Hepatocyte (in vitro differentiated cells): ENCODE results near the gene NMU. TPM values are rescaled to one million over a fixed set of nuclear protein-coding genes. Genes with fewer than 3 reads are reported as not detected.
A peak's percentile ranks its signal among the peaks of the same experiment; 100 is the strongest.

Experiments
- DNase-seq: peaks from one replicate; pipeline ENCODE4 v3.0.0-alpha.2; 2016; ENCODE audit warnings: low spot score
- H2AFZ ChIP-seq: fragments of 200-600 bp; sonication (generic); 2 replicates; pipeline ENCODE4 v1.6.0; 2016; ENCODE audit warnings: antibody characterized with exemption, mild to moderate bottlenecking
- H3K27ac ChIP-seq: fragments of 200-600 bp; sonication (generic); 2 replicates; pipeline ENCODE4 v1.5.1; 2016; ENCODE audit warnings: mild to moderate bottlenecking
- H3K27me3 ChIP-seq: fragments of 200-600 bp; sonication (generic); 2 replicates; pipeline ENCODE4 v1.6.1; 2016
- H3K36me3 ChIP-seq: fragments of 200-600 bp; sonication (generic); replicated peaks from 2 replicates; pipeline ENCODE4 v1.5.1; 2016; ENCODE audit warnings: low read depth; ENCODE audit not compliant: insufficient read depth
- H3K4me1 ChIP-seq: fragments of 200-600 bp; sonication (generic); 2 replicates; pipeline ENCODE4 v1.5.1; 2016; ENCODE audit warnings: mild to moderate bottlenecking, moderate library complexity; ENCODE audit not compliant: insufficient read depth
- H3K4me2 ChIP-seq: fragments of 200-600 bp; sonication (generic); 2 replicates; pipeline ENCODE4 v1.6.0; 2016
- H3K4me3 ChIP-seq: fragments of 200-600 bp; sonication (generic); 2 replicates; pipeline ENCODE4 v1.5.1; 2016; ENCODE audit warnings: mild to moderate bottlenecking
- H3K79me2 ChIP-seq: fragments of 200-600 bp; sonication (generic); 2 replicates; pipeline ENCODE4 v1.6.0; 2017; ENCODE audit warnings: mild to moderate bottlenecking
- H3K9me2 ChIP-seq: fragments of 200-600 bp; sonication (generic); replicated peaks from 2 replicates; pipeline ENCODE4 v1.6.0; 2017; ENCODE audit warnings: mild to moderate bottlenecking; ENCODE audit not compliant: insufficient read depth
- H3K9me3 ChIP-seq: fragments of 200-600 bp; sonication (generic); 2 replicates; pipeline ENCODE4 v1.5.1; 2016; ENCODE audit warnings: low read depth, mild to moderate bottlenecking
- H4K20me1 ChIP-seq: fragments of 200-600 bp; sonication (generic); 2 replicates; pipeline ENCODE4 v1.6.0; 2016; ENCODE audit warnings: mild to moderate bottlenecking; ENCODE audit not compliant: insufficient read depth, poor library complexity, severe bottlenecking
- CTCF ChIP-seq: fragments of 200-600 bp; sonication (generic); IDR thresholded peaks from 2 replicates; pipeline ENCODE4 v1.5.1; 2016; ENCODE audit warnings: antibody characterized with exemption, mild to moderate bottlenecking; ENCODE audit not compliant: poor library complexity
- EZH2 ChIP-seq: fragments of 200-600 bp; sonication (generic); IDR thresholded peaks from 2 replicates; pipeline ENCODE4 v1.6.1; 2016; ENCODE audit warnings: antibody characterized with exemption, mild to moderate bottlenecking, borderline replicate concordance
- EZH2phosphoT487 ChIP-seq: fragments of 200-600 bp; sonication (generic); IDR thresholded peaks from one replicate; pipeline ENCODE4 v1.6.1; 2018; ENCODE audit warnings: antibody characterized with exemption, mild to moderate bottlenecking, low read depth, moderate library complexity; ENCODE audit not compliant: unreplicated experiment, severe bottlenecking
- WGBS: methylation state at CpG from one replicate; pipeline ENCODE4 v1.1.6; 2016; ENCODE audit warnings: low lambda C conversion rate; ENCODE audit errors: missing lambda C conversion rate; 5-methylcytosine and 5-hydroxymethylcytosine counted together
- polyA plus RNA-seq: library from polyadenylated mRNA; unstranded; fragments of >200 nt; fragmentation: Nextera tagmentation; extraction: Ambion mirVana; gene quantifications from 2 replicates; pipeline ENCODE4 v1.2.1, GENCODE V29; 2016
- total RNA-seq: library from RNA; depleted of rRNA; stranded (reverse); fragments of >200 nt; gene quantifications from 2 replicates; pipeline ENCODE4 v1.2.3, GENCODE V29; 2014

The NMU gene
- total and polyA plus RNA-seq, 2 experiments from 2014 or later = 2.0 to 7.6 TPM

- WGBS = 1% methylated on average over 10 of the region's 10 CpGs
Measured at GRCh38 chr4:55547466-55547770, 88.7 kb downstream of the NMU start.

GRCh38 chr4:55546756-55547465 lies 89.2 kb downstream of the NMU start, which contains the start of gene CLOCK:
CLOCK (minus strand) TSS chr4:55546909; CDS start chr4:55482785, 64,124 bp downstream.
- Histone ChIP-seq H3K27me3 (no peaks in the 10 kb centered on the region), H3K27ac (peak within 1 kb of the TSS; percentile 96), H3K9me2 (no peaks in the 10 kb centered on the region), H3K36me3 (no peaks in the 10 kb centered on the region), H4K20me1 (peaks cover 12% of the 10 kb centered on the region), H2AFZ (peak within 1 kb of the TSS; percentile 90), H3K9me3 (no peaks in the 10 kb centered on the region), H3K4me3 (peak within 1 kb of the TSS; percentile 70), H3K4me1 (peaks cover 31% of the 10 kb centered on the region), H3K4me2 (peak within 1 kb of the TSS; percentile 87), H3K79me2 (peaks cover 34% of the 10 kb centered on the region)
- under 1% methylated on average over 56 of the region's 71 CpGs for WGBS
- TF ChIP-seq EZH2 = no peak
- peak; percentile 55 for TF ChIP-seq CTCF
- DNase-seq = peak; percentile 95

More at GRCh38 chr4:55547466-55547770, 88.7 kb downstream of the NMU start:
- peak overlapping the region; percentile 87 for H3K4me2 ChIP-seq
- H4K20me1 ChIP-seq = peaks cover 12% of the 10 kb centered on the region
- H3K9me3 ChIP-seq = no peaks in the 10 kb centered on the region
- H3K4me1 ChIP-seq = peaks cover 31% of the 10 kb centered on the region
- H3K27ac ChIP-seq = peak overlapping the region; percentile 96
- H3K36me3 ChIP-seq = no peaks in the 10 kb centered on the region
- H2AFZ ChIP-seq = peak overlapping the region; percentile 90
- peaks cover 29% of the 10 kb centered on the region for H3K79me2 ChIP-seq
- TF ChIP-seq EZH2phosphoT487 = no peak
- no peak for TF ChIP-seq EZH2
- no peak for TF ChIP-seq CTCF
- no peaks in the 10 kb centered on the region for H3K27me3 ChIP-seq
- H3K4me3 ChIP-seq = peak overlapping the region; percentile 70
- no peaks in the 10 kb centered on the region for H3K9me2 ChIP-seq
- DNase-seq = peak; percentile 61

GRCh38 chr4:55546506-55546755 lies 89.7 kb downstream of the NMU start:
- Histone ChIP-seq H3K79me2 (peaks cover 39% of the 10 kb centered on the region), H2AFZ (peak overlapping the region; percentile 90), H3K4me2 (peak overlapping the region; percentile 87), H4K20me1 (peaks cover 12% of the 10 kb centered on the region), H3K27ac (peak overlapping the region; percentile 96), H3K4me3 (peak overlapping the region; percentile 70), H3K36me3 (no peaks in the 10 kb centered on the region), H3K27me3 (no peaks in the 10 kb centered on the region), H3K4me1 (peaks cover 31% of the 10 kb centered on the region), H3K9me2 (no peaks in the 10 kb centered on the region), H3K9me3 (no peaks in the 10 kb centered on the region)
- no peak for DNase-seq
- TF ChIP-seq EZH2 (no peak), EZH2phosphoT487 (no peak), CTCF (no peak)
- 0% methylated on average over 4 of the region's 16 CpGs for WGBS
